PC-9 (cell line): ENCODE data around the gene PAM. TPM values are rescaled to one million over a fixed set of nuclear protein-coding genes. Genes with fewer than 3 reads are reported as not detected.

Experiments
- BruUV-seq: library from RNA; stranded (reverse); fragments of 400-500 nt; replicated peaks from 2 replicates; lab custom pipeline; 2021; lab: Mats Ljungman, UMichigan
- CTCF ChIA-PET: fragments of 300-600 bp; sonication (Branson Sonifier 250); formaldehyde crosslinking; loops from one replicate; lab custom pipeline; 2022; ENCODE audit warnings: antibody characterized with exemption; lab: Charles Lee
- POLR2A ChIA-PET: fragments of 300-600 bp; sonication (Branson Sonifier 250); formaldehyde crosslinking; loops from one replicate; lab custom pipeline; 2022; ENCODE audit warnings: antibody characterized with exemption; ENCODE audit not compliant: unreplicated experiment; lab: Charles Lee
- DNase-seq, 2 experiments: peaks; one replicate each; pipeline versions ENCODE4 v3.0.0 to v3.0.0-alpha.2; 2015 to 2022; ENCODE audit warnings: mixed read lengths in 1 of 2
- H2AFZ ChIP-seq: fragments of 200-600 bp; sonication (generic); 2 replicates; pipeline ENCODE4 v1.8.1; 2017; ENCODE audit warnings: antibody characterized with exemption
- H3F3A ChIP-seq: fragments of 200-600 bp; sonication (generic); 2 replicates; pipeline ENCODE4 v1.8.1; 2017; ENCODE audit warnings: antibody characterized with exemption, mild to moderate bottlenecking, low read depth; ENCODE audit not compliant: insufficient read depth
- H3K27ac ChIP-seq: fragments of 200-600 bp; sonication (generic); 2 replicates; pipeline ENCODE4 v1.6.1; 2016; ENCODE audit warnings: mixed run types
- H3K27me3 ChIP-seq: fragments of 200-600 bp; sonication (generic); 2 replicates; pipeline ENCODE4 v1.6.1; 2016; ENCODE audit warnings: low read depth, mixed run types; ENCODE audit not compliant: insufficient read depth
- H3K36me3 ChIP-seq: fragments of 200-600 bp; sonication (generic); 2 replicates; pipeline ENCODE4 v1.6.1; 2016; ENCODE audit warnings: low read depth, mixed run types
- H3K4me1 ChIP-seq: fragments of 200-600 bp; sonication (generic); replicated peaks from 2 replicates; pipeline ENCODE4 v1.6.1; 2016; ENCODE audit warnings: mixed run types; ENCODE audit not compliant: insufficient read depth
- H3K4me2 ChIP-seq: fragments of 200-600 bp; sonication (generic); 2 replicates; pipeline ENCODE4 v1.6.1; 2017; ENCODE audit warnings: mixed run types
- H3K4me3 ChIP-seq: fragments of 200-600 bp; sonication (generic); 2 replicates; pipeline ENCODE4 v1.6.1; 2016; ENCODE audit warnings: mixed run types
- H3K79me2 ChIP-seq: fragments of 200-600 bp; sonication (generic); 2 replicates; pipeline ENCODE4 v1.6.1; 2017; ENCODE audit warnings: low read depth, mixed run types
- H3K9me2 ChIP-seq: fragments of 200-600 bp; sonication (generic); 2 replicates; pipeline ENCODE4 v1.8.1; 2017; ENCODE audit warnings: mild to moderate bottlenecking; ENCODE audit not compliant: insufficient read depth
- H3K9me3 ChIP-seq: fragments of 200-600 bp; sonication (generic); 2 replicates; pipeline ENCODE4 v1.8.1; 2016; ENCODE audit warnings: low read depth; ENCODE audit not compliant: insufficient read depth
- H4K20me1 ChIP-seq: fragments of 200-600 bp; sonication (generic); 2 replicates; pipeline ENCODE4 v1.8.1; 2017; ENCODE audit not compliant: insufficient read depth
- EZH2 ChIP-seq: fragments of 200-600 bp; sonication (generic); IDR thresholded peaks from 2 replicates; pipeline ENCODE4 v1.8.0; 2017; ENCODE audit warnings: antibody characterized with exemption, low read depth
- intact Hi-C: fragments of 100-400 bp; cut with micrococcal nuclease; formaldehyde crosslinking; loops from one replicate; pipeline ENCODE4 v1.10.0; 2022; ENCODE audit not compliant: unreplicated experiment
- total RNA-seq: library from RNA; stranded (reverse); gene quantifications from 2 replicates; pipeline ENCODE4 v1.2.3, GENCODE V29; 2021
- TF ChIP-seq, protein P1 (sequence below): fragments of 200-600 bp; sonication (generic); conservative IDR thresholded peaks from 2 replicates; pipeline ENCODE4 v1.6.1; 2017; ENCODE audit warnings: mixed run types, antibody characterized with exemption, mild to moderate bottlenecking, moderate library complexity

The PAM gene
- total RNA-seq, 1 experiment from 2014 or later = 88.4 TPM

DNA sequence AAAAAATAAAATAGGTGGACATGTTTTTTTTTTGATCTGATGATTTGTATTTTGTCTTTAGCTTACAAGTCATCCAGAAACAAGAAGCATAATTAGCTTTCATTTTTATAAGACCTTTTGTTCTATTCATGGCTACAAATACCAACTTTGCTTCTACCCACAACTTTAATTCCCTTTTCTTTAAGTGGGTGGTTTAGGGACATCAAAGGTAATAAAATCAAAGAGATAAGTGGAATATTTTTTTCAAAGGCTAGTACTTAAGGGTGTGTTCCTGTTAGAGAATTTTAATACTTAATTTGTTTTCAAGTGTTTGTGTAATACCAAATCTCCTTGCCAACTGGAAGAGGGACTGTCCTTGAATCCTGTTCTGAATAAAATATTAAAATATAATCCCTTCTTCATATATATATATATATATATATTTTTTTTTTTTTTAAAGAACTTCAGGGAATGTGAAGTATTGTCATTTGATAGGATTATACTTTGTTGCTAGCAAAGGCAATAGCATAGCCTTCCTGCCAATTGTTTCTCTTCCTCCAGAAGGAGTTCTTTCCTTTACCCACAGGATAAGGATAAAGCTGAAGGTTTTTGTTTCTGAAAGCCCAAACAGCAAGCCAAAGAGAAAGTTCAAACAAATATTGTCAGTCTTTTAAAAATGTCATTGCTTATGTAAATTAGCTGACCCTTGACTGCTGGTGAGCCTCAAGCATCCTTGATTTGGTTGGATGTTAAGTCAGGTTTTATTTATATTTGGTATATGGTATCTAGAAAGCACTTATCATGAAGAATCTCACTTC, 108.9 kb downstream of the PAM start:
- no peaks in the 10 kb centered on the region for H4K20me1 ChIP-seq
- H3K27ac ChIP-seq = no peak overlapping the region
- H3K27me3 ChIP-seq = no peaks in the 10 kb centered on the region
- peaks cover 18% of the 10 kb centered on the region for H3K4me1 ChIP-seq
- no peak overlapping the region for H3K4me3 ChIP-seq
- H3K36me3 ChIP-seq = no peaks in the 10 kb centered on the region
- no peaks in the 10 kb centered on the region for H3K79me2 ChIP-seq
- ChIA-PET POLR2A (interaction anchor here (0.6 kb wide), 1 partner anchor 39 kb away, joined by 4 read pairs; no protein-coding TSS in a partner anchor), CTCF (no interaction called here)
- intact Hi-C loops = no loop called here
- no peaks in the 10 kb centered on the region for H3K9me3 ChIP-seq
- no peak overlapping the region for H3K4me2 ChIP-seq
- BruUV-seq = no TSS peak
- peaks cover 13% of the 10 kb centered on the region; the same call in 1 of the 2 replicates for H3F3A ChIP-seq
- no peaks in the 10 kb centered on the region for H3K9me2 ChIP-seq
- no peak overlapping the region for H2AFZ ChIP-seq
- DNase-seq = no peak
- TF ChIP-seq, protein P1, sequence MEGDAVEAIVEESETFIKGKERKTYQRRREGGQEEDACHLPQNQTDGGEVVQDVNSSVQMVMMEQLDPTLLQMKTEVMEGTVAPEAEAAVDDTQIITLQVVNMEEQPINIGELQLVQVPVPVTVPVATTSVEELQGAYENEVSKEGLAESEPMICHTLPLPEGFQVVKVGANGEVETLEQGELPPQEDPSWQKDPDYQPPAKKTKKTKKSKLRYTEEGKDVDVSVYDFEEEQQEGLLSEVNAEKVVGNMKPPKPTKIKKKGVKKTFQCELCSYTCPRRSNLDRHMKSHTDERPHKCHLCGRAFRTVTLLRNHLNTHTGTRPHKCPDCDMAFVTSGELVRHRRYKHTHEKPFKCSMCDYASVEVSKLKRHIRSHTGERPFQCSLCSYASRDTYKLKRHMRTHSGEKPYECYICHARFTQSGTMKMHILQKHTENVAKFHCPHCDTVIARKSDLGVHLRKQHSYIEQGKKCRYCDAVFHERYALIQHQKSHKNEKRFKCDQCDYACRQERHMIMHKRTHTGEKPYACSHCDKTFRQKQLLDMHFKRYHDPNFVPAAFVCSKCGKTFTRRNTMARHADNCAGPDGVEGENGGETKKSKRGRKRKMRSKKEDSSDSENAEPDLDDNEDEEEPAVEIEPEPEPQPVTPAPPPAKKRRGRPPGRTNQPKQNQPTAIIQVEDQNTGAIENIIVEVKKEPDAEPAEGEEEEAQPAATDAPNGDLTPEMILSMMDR = no peak
- no peak for TF ChIP-seq EZH2

DNA sequence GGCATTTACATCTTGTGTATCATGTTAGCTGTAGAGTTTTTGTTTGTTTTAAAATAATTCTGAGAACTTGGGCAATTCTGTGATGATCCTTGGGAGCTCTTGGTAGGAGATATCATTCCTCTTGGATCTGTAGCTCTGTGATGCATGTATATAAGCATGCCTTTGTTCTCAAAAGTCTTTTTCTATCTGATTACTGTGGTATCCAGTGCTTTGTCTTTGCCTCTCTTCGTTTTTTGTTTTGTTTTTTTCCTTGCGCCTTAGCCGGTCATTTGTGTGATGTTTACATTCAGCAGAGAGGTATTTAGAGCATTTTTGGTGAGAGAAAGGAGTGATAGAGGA, 110.0 kb downstream of the PAM start:
- POLR2A ChIA-PET = interaction anchor here (0.6 to 0.7 kb wide), 3 partner anchors 39 to 93 kb away, joined by 3 to 19 read pairs (median 4); no protein-coding TSS in a partner anchor
- Histone ChIP-seq H3F3A (peaks cover 13% of the 10 kb centered on the region; the same call in 1 of the 2 replicates), H3K27me3 (no peaks in the 10 kb centered on the region), H3K4me3 (peak overlapping the region; percentile 88), H3K79me2 (no peaks in the 10 kb centered on the region), H2AFZ (peak overlapping the region; percentile 86), H3K4me2 (peak overlapping the region; percentile 99), H3K9me3 (no peaks in the 10 kb centered on the region), H4K20me1 (no peaks in the 10 kb centered on the region), H3K27ac (peak overlapping the region; percentile 66), H3K9me2 (no peaks in the 10 kb centered on the region), H3K36me3 (no peaks in the 10 kb centered on the region), H3K4me1 (peaks cover 18% of the 10 kb centered on the region)
- TF ChIP-seq, protein P1 = no peak
- no peak for TF ChIP-seq EZH2
- no TSS peak for BruUV-seq
- CTCF ChIA-PET = no interaction called here
- intact Hi-C loops = no loop called here
- peak in 1 of 2 experiments; percentile 47 for DNase-seq

DNA sequence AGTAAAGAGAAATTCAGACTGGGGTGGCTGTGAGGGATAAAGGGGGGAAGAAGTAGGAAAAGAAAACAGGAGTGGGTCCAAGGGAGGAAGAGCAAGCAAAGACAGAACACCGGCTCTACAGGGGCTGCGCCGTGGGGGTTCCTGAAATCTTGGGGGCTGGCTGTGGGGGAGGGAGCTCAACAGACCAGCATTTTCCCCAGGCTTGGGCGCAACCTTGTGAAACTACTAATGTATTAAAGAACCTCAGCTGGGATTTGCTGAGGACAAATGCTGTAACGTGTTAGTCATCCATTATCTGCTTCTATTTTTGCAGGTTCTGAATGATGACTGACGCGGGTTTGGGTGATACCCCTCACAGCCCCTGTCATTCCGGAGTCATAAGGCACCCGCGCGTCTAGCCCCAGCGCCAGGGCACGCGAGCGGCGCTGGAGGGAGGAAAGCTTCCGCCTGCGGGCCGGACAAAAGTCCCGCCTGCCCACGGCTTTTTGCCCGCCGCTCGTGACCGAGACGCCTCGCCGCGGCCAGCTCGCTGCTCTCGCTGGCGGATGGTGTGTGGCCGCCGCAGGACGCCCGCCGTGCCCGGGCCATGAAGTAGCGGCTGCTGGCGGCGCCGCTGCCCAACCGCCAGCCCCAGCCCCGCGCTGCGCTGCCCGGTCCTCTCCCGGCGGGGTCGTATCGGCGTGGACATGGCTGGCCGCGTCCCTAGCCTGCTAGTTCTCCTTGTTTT, 110.6 kb downstream of the PAM start:
- no peaks in the 10 kb centered on the region for H3K79me2 ChIP-seq
- H2AFZ ChIP-seq = peak overlapping the region; percentile 86
- peaks cover 18% of the 10 kb centered on the region for H3K4me1 ChIP-seq
- peak; percentile 43 to 71 for DNase-seq
- no peaks in the 10 kb centered on the region for H3K36me3 ChIP-seq
- TF ChIP-seq, protein P1 = no peak
- no peak for TF ChIP-seq EZH2
- H3K4me2 ChIP-seq = peak overlapping the region; percentile 99
- no peaks in the 10 kb centered on the region for H4K20me1 ChIP-seq
- no peaks in the 10 kb centered on the region for H3K27me3 ChIP-seq
- BruUV-seq = TSS peak; percentile 28
- H3K9me2 ChIP-seq = no peaks in the 10 kb centered on the region
- intact Hi-C loops = no loop called here
- POLR2A ChIA-PET = interaction anchor here (0.6 to 0.7 kb wide), 3 partner anchors 40 to 93 kb away, joined by 3 to 19 read pairs (median 4); no protein-coding TSS in a partner anchor
- peak overlapping the region; percentile 88 for H3K4me3 ChIP-seq
- no peaks in the 10 kb centered on the region for H3K9me3 ChIP-seq
- CTCF ChIA-PET = no interaction called here
- H3F3A ChIP-seq = peaks cover 13% of the 10 kb centered on the region; the same call in 1 of the 2 replicates
- peak overlapping the region; percentile 66 for H3K27ac ChIP-seq
